Large intestine (tissue), 3 donors: Measurements from ENCODE around the gene ABAT. TPM values are rescaled to one million over a fixed set of nuclear protein-coding genes. Genes with fewer than 3 reads are reported as not detected.
A peak's percentile ranks its signal among the peaks of the same experiment; 100 is the strongest.
"Not testable (repeated sequence)": the region's sequence is repeated elsewhere in the genome, so short reads cannot be mapped to it uniquely, and the experiment has no call there.

Source experiments
- DNase-seq, 2 donors: peaks; one replicate each; pipeline versions ENCODE4 v3.0.0 to v3.0.0-alpha.2; 2013
- H3K27ac ChIP-seq: one replicate; pipeline ENCODE4 v1.5.1; 2013; ENCODE audit warnings: low read length
- H3K27me3 ChIP-seq: 2 replicates; pipeline ENCODE4 v1.6.1; 2013; ENCODE audit warnings: low read length; ENCODE audit not compliant: control insufficient read depth, insufficient read depth
- H3K36me3 ChIP-seq: 2 replicates; pipeline ENCODE4 v1.6.1; 2013; ENCODE audit warnings: low read length; ENCODE audit not compliant: control insufficient read depth, insufficient read depth
- H3K4me1 ChIP-seq: one replicate; pipeline ENCODE4 v1.6.1; 2013; ENCODE audit warnings: low read length; ENCODE audit not compliant: control insufficient read depth, insufficient read depth
- H3K4me3 ChIP-seq: one replicate; pipeline ENCODE4 v1.5.1; 2013; ENCODE audit warnings: low read length
- H3K9me3 ChIP-seq: one replicate; pipeline ENCODE4 v1.6.1; 2013; ENCODE audit warnings: mild to moderate bottlenecking, low read depth, low read length, moderate library complexity; ENCODE audit not compliant: control insufficient read depth
- WGBS: methylation state at CpG from one replicate; pipeline ENCODE4 v1.1.5; 2013; ENCODE audit warnings: low lambda C conversion rate; ENCODE audit not compliant: insufficient coverage; 5-methylcytosine and 5-hydroxymethylcytosine counted together
- polyA plus RNA-seq: library from polyadenylated mRNA; unstranded; fragments of 120-200 nt; gene quantifications from one replicate; pipeline ENCODE4 v1.2.1, GENCODE V29; 2013

ABAT gene
- polyA plus RNA-seq, 1 donor: 55.7 TPM

DNA sequence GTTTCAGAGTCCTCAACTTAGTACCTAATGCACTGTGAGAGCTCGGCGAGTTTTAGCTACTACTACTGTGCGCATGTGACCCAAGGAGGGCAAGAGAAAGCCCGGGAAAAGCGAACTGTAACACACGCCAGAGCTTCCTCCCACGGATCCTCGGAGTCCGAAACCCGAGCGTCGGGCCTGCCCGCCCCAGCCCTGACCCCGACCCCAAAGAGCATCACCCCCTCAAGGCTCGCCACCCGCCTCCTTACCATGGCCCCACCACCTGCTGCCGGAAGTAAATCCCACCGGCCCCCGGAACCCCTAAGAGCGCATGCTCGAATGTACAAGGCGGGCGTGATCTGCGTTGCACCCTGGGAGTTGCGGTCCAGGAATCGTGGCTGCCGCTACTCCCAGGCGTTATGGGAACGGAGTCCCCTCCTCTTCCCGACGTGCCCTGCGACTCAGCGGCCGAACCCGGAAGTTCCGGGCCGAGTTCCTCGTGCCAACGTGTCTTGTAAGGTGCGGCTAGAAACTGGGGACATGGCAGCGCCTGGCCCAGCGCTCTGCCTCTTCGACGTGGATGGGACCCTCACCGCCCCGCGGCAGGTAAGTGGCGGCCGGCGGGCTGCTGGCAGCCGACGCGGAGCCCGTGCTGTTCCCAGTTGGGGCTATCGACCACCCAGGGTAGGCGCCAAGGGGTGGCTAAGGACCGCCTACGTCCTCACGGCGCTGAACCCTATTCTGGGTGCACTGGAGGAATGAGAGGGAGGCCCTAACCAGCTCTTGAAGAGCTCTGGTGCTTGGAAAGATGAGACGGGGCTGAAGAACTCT, 123.2 kb downstream of the ABAT start, which contains the start of the genes PMM2 and TMEM186:
TSS of gene PMM2 (plus strand) at position 476 of the 810 bp plus-strand sequence. CDS start at position 520, 44 bp downstream.
TSS of gene TMEM186 (minus strand) at position 276 of the 810 bp plus-strand sequence. CDS start at position 251, 25 bp downstream.
- Histone ChIP-seq H3K27ac (peak within 1 kb of the TSS; percentile 86), H3K9me3 (no peaks in the 10 kb centered on the region), H3K4me3 (peak within 1 kb of the TSS; percentile 96), H3K27me3 (no peaks in the 10 kb centered on the region), H3K36me3 (peaks cover 11% of the 10 kb centered on the region), H3K4me1 (peaks cover 16% of the 10 kb centered on the region)
- no CpG with 5 or more reads among the region's 61 CpGs for WGBS
- peak; percentile 97 to 98 for DNase-seq

DNA sequence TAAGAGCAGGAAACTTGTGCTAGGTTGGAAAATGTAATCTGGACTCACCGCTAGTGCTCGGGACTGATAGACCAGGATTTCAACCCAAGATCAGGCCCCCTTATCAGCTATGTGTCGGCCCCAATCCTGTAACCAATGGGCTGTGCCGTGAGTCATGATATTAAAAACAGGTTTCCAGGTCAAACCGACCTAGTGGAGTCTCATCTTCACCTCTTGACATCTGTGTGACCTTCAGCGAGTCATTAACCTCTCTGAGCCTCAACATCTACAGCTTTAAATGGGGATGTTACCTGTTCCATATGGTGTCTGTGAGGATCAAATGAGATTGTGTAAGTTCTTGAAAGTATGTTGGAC, 123.7 kb downstream of the ABAT start:
- no peak for DNase-seq
- Histone ChIP-seq H3K4me3 (peak overlapping the region; percentile 96), H3K27ac (peak overlapping the region; percentile 86), H3K27me3 (no peaks in the 10 kb centered on the region), H3K9me3 (no peaks in the 10 kb centered on the region), H3K4me1 (peaks cover 16% of the 10 kb centered on the region), H3K36me3 (peaks cover 17% of the 10 kb centered on the region)
- WGBS: no CpG with 5 or more reads among the region's 6 CpGs

GRCh38 chr16:8798535-8799157, 124.2 kb downstream of the ABAT start:
- Histone ChIP-seq H3K9me3 (no peaks in the 10 kb centered on the region), H3K4me3 (peak overlapping the region; percentile 96), H3K27me3 (no peaks in the 10 kb centered on the region), H3K27ac (peak overlapping the region; percentile 86), H3K4me1 (peaks cover 16% of the 10 kb centered on the region), H3K36me3 (peaks cover 20% of the 10 kb centered on the region)
- no CpG with 5 or more reads among the region's 7 CpGs for WGBS
- peak in 1 of 2 donors; percentile 24 for DNase-seq

GRCh38 chr16:8801701-8802100, 127.3 kb downstream of the ABAT start:
- H3K4me1 ChIP-seq: peaks cover 10% of the 10 kb centered on the region
- peaks cover 46% of the 10 kb centered on the region for H3K36me3 ChIP-seq
- no peaks in the 10 kb centered on the region for H3K9me3 ChIP-seq
- no CpG with 5 or more reads among the region's 4 CpGs for WGBS
- peak in 1 of 2 donors; percentile 59 for DNase-seq
- no peak overlapping the region for H3K27ac ChIP-seq
- H3K4me3 ChIP-seq: no peak overlapping the region
- H3K27me3 ChIP-seq: no peaks in the 10 kb centered on the region

DNA sequence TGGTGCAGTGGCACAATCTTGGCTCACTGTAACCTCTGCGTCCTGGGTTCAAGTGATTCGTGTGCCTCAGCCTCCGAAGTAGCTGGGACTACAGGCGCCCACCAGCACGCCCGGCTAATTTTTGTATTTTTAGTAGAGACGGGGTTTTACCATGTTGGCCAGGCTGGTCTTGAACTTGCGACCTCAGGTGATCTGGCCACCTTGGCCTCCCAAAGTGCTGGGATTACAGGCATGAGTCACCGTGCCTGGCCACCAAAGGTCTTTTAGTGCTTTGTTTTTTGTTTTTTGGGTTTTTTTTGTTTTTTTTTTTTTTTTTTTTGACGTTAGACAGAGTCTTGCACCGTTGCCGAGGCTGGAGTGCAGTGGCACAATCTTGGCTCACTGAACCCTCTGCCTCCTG, 129.3 kb downstream of the ABAT start:
- H3K4me1 ChIP-seq, H3K9me3 ChIP-seq, DNase-seq, H3K27ac ChIP-seq, H3K4me3 ChIP-seq, H3K27me3 ChIP-seq: not testable (repeated sequence)
- H3K36me3 ChIP-seq: peaks cover 64% of the 10 kb centered on the region
- no CpG with 5 or more reads among the region's 12 CpGs for WGBS

DNA sequence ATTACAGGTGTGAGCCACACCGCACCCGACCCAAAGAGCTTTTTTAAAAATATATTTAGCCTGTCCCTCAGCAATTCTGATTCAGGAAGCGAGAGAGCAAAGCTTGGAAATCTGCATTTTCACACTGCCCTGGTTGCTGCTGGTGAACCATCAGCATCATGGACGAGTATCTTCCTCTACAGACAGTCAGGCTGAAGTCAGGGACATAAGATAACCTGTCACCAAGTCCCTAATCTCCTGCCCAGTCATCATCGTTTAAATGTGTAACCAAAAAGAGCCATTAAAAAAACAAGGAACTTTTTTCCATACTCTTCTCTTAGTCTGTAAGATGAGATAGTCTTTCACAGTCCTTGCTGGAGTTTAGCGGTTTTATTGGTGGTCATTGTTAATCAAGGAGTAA, 129.9 kb downstream of the ABAT start:
- no peak for DNase-seq
- Histone ChIP-seq H3K4me3 (no peak overlapping the region), H3K4me1 (peaks cover 5% of the 10 kb centered on the region), H3K27ac (no peak overlapping the region), H3K36me3 (peaks cover 70% of the 10 kb centered on the region), H3K9me3 (no peaks in the 10 kb centered on the region), H3K27me3 (no peaks in the 10 kb centered on the region)
- WGBS: 83% methylated on average over 1 of the region's 6 CpGs

DNA sequence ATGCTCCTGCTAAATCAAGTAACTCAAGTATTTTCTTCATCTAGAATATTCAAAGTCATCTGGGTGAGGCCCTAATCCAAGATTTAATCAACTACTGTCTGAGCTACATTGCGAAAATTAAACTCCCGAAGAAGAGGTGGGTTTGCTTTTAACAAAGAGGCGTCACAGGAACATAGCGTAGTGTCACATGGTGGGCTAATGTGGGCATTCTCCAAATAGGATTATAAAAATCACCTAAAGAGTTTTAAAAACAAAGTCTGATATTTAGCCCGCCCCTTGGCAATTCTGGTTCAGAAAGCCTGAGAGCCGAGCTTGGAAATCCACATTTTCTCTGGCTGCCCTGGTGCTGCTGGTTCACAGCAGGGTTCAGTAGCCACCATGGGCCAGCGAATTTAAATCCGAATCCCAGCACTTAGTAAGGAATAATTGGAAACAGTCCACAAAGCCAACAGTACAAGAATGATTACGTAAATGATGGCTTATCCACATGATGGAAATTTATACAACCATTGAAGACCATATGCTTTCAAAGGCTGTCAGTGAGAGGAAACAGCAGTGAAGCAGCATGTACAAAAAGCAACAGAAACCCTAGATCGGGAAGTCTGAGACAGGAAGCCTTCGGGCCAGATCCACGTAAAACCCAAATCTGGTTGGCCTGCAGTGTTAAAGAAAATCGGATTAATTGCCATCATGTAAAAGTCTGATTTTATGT, 132.0 kb downstream of the ABAT start:
- Histone ChIP-seq H3K27me3 (no peaks in the 10 kb centered on the region), H3K27ac (no peak overlapping the region), H3K36me3 (peaks cover 86% of the 10 kb centered on the region), H3K4me1 (peaks cover 3% of the 10 kb centered on the region), H3K4me3 (no peak overlapping the region), H3K9me3 (no peaks in the 10 kb centered on the region)
- DNase-seq: no peak
- no CpG with 5 or more reads among the region's 13 CpGs for WGBS

GRCh38 chr16:8807189-8807588, 132.8 kb downstream of the ABAT start:
- Histone ChIP-seq H3K36me3 (peaks cover 91% of the 10 kb centered on the region), H3K9me3 (no peaks in the 10 kb centered on the region), H3K27me3 (no peaks in the 10 kb centered on the region), H3K27ac (no peak overlapping the region), H3K4me3 (no peak overlapping the region), H3K4me1 (no peaks in the 10 kb centered on the region)
- WGBS: 100% methylated on average over 1 of the region's 5 CpGs
- no peak for DNase-seq

- Histone ChIP-seq H3K27me3 (no peaks in the 10 kb centered on the region), H3K27ac (no peak overlapping the region), H3K4me1 (no peaks in the 10 kb centered on the region), H3K9me3 (no peaks in the 10 kb centered on the region), H3K4me3 (no peak overlapping the region), H3K36me3 (peaks cover 91% of the 10 kb centered on the region)
- 93% methylated on average over 2 of the region's 3 CpGs for WGBS
- DNase-seq: no peak
Measured at GRCh38 chr16:8808009-8808408, 133.6 kb downstream of the ABAT start.

DNA sequence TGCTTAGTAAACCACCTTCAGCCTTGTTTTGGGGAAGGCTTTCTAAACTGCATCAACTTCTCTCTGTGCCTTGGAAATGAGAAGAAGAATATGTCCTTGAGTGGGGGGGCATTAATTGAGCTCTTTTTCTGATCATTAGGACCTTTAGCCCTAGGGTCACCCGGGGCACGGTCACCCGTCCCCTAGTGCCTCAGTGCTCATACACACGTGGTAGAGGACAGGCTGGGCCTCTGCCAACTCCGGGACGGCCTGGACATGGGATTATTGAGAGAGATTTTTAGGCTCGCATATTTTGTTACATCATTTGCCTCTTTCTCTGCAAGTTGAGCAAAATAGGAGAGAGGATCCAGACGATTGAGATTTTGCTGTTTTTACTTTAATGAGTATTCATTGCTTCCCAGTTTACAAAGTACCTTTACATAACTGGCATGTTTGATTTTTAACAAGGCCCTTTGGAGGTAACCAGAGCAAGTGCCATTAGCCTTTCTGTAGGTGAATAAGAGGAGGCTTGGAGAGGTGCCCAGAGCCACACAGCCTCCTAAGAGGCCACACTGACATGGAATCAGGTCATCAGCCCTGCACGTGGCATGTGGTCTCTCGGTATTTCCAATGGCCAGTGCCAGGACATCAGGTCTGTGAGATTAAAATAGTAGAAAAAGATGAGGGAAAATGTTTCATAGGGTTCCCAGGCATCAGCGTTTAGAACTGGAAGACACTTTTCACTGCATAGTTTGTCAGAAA, 134.4 kb downstream of the ABAT start:
- Histone ChIP-seq H3K36me3 (peaks cover 92% of the 10 kb centered on the region), H3K9me3 (no peaks in the 10 kb centered on the region), H3K4me1 (no peaks in the 10 kb centered on the region), H3K4me3 (no peak overlapping the region), H3K27me3 (no peaks in the 10 kb centered on the region), H3K27ac (no peak overlapping the region)
- DNase-seq: no peak
- 100% methylated on average over 4 of the region's 11 CpGs for WGBS
